Measurements from ENCODE around the gene RESP18.
"Not testable (repeated sequence)": the region's sequence is repeated elsewhere in the genome, so short reads cannot be mapped to it uniquely, and the experiment has no call there.

RESP18 gene

DNA sequence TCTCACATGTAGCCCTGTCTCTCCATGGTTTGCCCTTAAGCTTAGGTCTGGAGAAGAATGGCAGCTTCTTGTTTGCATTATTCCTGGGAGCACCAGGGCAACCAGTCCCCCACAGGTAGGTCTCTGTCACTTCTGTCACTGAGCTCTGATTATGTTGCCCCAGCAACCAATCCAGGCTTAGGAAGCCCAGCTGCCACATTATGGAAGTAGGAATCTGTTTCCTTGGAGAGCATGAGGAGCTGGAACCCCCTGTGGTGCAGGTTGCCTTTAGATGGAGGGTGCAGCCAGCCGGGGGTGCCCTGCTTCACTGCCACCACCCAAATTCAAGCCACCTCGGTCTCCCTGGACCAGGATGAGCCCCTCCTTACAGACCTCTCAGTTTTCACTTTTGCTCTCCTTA lies 4.8 kb downstream of the RESP18 start:
- TF ChIP-seq Cebpa-rat (IDR thresholded peaks at IDR 0.05): no peak
- H3K4me3 ChIP-seq: no peak overlapping the region
- H3K9ac ChIP-seq: no peak overlapping the region
- H3K36me3 ChIP-seq: no peaks in the 10 kb centered on the region
- H3K27me3 ChIP-seq: no peaks in the 10 kb centered on the region
- no peak overlapping the region for H3K27ac ChIP-seq
- no peaks in the 10 kb centered on the region for H3K4me1 ChIP-seq
- no peaks in the 10 kb centered on the region for H4K20me1 ChIP-seq
- H3K4me2 ChIP-seq: no peak overlapping the region
- no peaks in the 10 kb centered on the region for H3K9me3 ChIP-seq

DNA sequence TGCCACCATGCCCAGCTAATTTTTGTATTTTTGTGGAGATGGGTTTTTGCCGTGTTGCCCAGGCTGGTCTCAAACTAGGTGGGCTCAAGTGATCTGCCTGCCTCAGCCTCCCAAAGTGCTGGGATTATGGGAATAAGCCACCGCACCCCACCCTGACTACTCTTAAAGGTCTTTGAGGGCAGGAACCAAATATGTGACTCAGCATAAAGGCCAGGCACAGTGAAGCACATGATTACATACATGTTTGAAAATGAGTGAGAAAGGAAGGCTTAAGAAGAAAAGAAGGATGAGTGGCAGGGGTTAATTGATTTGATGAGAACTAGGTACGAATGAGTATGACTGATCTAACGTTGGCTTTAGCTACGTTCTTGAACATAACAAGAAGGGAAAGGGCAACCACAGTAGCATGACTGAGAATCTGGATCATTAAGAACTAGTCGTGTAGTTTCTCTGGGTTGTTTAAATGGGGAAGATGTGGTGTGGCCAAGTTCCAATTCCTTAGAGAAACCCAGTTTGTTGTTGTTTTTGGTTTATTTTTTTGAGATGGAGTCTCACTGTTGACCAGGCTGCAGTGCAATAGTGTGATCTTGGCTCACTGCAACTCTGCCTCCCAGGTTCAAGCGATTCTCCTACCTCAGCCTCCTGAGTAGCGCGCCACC lies 6.8 kb downstream of the RESP18 start:
- Histone ChIP-seq H3K27me3 (no peaks in the 10 kb centered on the region), H3K9me3 (no peaks in the 10 kb centered on the region), H3K4me2 (no peak overlapping the region), H3K4me1 (peaks cover 12% of the 10 kb centered on the region), H3K27ac (no peak overlapping the region), H3K9ac (no peak overlapping the region), H3K4me3 (no peak overlapping the region), H4K20me1 (no peaks in the 10 kb centered on the region), H3K36me3 (no peaks in the 10 kb centered on the region)
- no peak for TF ChIP-seq Cebpa-rat (IDR thresholded peaks at IDR 0.05)

DNA sequence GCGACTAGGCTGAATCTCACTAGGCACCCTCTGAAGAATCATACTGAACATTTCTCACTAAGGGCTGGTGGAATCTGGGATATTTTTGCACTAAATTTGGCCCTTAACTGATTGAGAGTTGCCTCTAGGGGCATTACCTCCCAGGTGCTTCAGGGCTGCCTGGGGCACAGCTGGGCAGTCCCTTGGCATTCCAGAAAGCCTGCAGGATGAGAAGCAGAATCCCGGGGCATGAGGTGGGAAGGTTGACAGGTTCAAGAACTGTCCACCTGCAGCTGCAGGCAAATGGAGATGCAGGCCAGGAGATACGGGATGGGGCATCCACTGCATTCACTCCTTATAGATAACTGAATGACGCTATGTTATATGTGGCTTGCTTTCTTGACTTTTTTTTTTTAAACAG lies 7.4 kb downstream of the RESP18 start:
- TF ChIP-seq Cebpa-rat (IDR thresholded peaks at IDR 0.05): no peak
- Histone ChIP-seq H3K27me3 (no peaks in the 10 kb centered on the region), H4K20me1 (no peaks in the 10 kb centered on the region), H3K4me1 (peaks cover 19% of the 10 kb centered on the region), H3K36me3 (no peaks in the 10 kb centered on the region), H3K4me3 (no peak overlapping the region), H3K27ac (no peak overlapping the region), H3K9me3 (no peaks in the 10 kb centered on the region), H3K9ac (no peak overlapping the region), H3K4me2 (no peak overlapping the region)

DNA sequence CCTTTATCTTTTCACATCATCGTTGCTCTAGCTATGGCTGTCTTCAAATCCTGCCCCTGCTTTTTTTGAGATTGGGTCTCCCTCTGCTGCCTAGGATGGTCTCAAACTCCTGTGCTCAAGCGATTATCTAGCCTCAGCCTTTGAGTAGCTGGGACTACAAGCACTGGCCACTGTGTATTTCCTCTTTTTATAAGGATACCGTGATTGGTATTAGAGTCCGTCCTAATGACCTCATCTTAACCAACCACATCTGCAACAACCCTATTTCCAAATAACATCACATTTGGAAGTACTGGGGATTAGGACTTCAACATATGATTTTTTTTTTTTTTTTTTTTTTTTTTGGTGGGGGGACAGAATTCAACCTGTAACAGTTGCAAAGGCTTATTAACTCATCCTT lies 9.1 kb downstream of the RESP18 start:
- no peak overlapping the region for H3K9ac ChIP-seq
- H3K27ac ChIP-seq: no peak overlapping the region
- peaks cover 19% of the 10 kb centered on the region for H3K4me1 ChIP-seq
- no peaks in the 10 kb centered on the region for H3K9me3 ChIP-seq
- H3K36me3 ChIP-seq: no peaks in the 10 kb centered on the region
- H4K20me1 ChIP-seq: no peaks in the 10 kb centered on the region
- no peak overlapping the region for H3K4me2 ChIP-seq
- no peaks in the 10 kb centered on the region for H3K27me3 ChIP-seq
- no peak for TF ChIP-seq Cebpa-rat (IDR thresholded peaks at IDR 0.05)
- no peak overlapping the region for H3K4me3 ChIP-seq

DNA sequence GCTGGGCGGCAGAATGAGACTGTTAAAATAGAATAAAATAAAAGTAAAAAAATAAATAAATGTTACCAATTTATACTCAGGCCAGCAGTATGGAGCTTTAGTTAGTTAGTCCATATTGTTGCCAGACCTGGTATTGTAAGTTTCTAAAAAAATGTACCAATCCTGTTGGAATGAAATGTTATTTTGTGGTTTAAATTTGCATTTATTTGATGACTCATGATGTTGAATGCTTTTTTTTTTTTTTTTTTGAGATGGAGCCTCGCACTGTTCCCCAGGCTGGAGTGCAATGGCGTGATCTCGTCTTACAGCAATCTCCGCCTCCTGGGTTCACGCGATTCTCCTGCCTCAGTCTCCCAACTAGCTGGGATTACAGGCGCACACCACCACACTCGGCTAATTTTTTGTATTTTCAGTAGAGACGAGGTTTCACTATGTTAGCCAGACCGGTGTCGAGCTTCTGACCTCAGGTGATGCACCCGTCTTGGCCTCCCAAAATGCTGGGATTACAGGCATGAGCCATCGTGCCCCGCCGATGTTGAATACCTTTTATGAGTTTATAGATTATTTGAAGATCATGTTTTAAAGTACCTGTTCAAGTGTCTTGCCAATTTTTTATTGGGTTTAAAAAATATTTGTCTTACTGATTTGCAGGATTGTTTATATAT lies 17.6 kb downstream of the RESP18 start:
- Histone ChIP-seq H3K27me3 (peaks cover 5% of the 10 kb centered on the region), H3K4me1 (no peaks in the 10 kb centered on the region; the same call in 1 of the 2 replicates), H3K9ac (no peak overlapping the region), H3K27ac (no peak overlapping the region), H3K36me3 (no peaks in the 10 kb centered on the region), H4K20me1 (no peaks in the 10 kb centered on the region), H3K4me3 (no peak overlapping the region), H3K4me2 (no peak overlapping the region), H3K9me3 (no peaks in the 10 kb centered on the region)
- no peak for TF ChIP-seq Cebpa-rat (IDR thresholded peaks at IDR 0.05)

DNA sequence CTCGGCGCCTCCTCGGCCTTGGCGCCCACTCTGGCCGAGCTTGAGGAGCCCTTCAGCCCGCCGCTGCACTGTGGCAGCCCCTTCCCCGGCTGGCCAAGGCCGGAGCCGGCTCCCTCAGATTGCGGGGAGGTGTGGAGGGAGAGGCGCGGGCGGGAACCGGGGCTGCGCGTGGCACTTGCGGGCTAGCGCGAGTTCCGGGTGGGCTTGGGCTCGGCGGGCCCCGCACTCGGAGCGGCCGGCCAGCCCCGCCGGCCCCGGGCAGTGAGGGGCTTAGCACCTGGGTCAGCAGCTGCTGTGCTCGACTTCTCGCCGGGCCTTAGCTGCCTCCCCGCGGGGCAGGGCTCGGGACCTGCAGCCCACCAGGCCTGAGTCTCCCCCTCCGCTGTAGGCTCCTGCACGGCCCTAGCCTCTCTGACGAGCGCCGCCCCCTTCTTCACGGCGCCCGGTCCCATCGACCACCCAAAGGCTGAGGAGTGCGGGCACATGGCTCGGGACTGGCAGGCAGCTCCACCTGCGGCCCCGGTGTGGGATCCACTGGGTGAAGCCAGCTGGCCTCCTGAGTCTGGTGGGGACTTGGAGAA lies 19.8 kb downstream of the RESP18 start:
- H3K27ac ChIP-seq, H3K4me2 ChIP-seq, H3K4me3 ChIP-seq, H3K9ac ChIP-seq, H4K20me1 ChIP-seq, H3K9me3 ChIP-seq, H3K36me3 ChIP-seq, H3K4me1 ChIP-seq: not testable (repeated sequence)
- H3K27me3 ChIP-seq: peaks cover 22% of the 10 kb centered on the region

DNA sequence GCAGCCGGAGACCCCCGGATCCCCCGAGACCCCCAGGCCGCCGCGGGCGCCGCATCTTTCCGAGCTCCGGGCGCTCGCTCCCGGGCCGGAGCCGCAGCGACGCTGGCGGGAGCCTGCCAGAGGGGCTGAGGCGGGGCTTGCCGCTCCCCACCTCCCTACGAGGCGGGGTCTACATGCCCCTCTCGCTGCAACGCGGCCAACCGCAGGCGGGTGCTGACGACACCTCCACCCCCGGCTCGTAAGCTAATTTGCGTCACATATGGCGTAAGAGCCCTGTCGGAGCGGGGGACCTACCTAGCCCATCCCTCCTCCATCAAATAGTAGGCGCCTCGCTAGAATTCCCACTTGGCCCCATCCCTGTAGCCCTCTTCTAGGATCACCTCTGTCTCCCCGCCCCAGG lies 23.3 kb downstream of the RESP18 start, which contains the start of gene PTPRN:
PTPRN (minus strand) TSS at position 124 of the 400 bp plus-strand sequence; CDS start at position 55, 69 bp downstream.
- no peak for TF ChIP-seq Cebpa-rat (IDR thresholded peaks at IDR 0.05)
- Histone ChIP-seq H3K36me3 (no peaks in the 10 kb centered on the region), H3K4me2 (no peak within 1 kb of the TSS), H3K27me3 (peaks cover 35% of the 10 kb centered on the region), H3K4me3 (no peak within 1 kb of the TSS), H3K4me1 (no peaks in the 10 kb centered on the region), H4K20me1 (peaks cover 18% of the 10 kb centered on the region; the same call in 1 of the 2 replicates), H3K27ac (no peak within 1 kb of the TSS), H3K9ac (no peak within 1 kb of the TSS), H3K9me3 (0 out of 2 replicates have a peak, but pooled peaks cover 5% of the 10 kb centered on the region)

DNA sequence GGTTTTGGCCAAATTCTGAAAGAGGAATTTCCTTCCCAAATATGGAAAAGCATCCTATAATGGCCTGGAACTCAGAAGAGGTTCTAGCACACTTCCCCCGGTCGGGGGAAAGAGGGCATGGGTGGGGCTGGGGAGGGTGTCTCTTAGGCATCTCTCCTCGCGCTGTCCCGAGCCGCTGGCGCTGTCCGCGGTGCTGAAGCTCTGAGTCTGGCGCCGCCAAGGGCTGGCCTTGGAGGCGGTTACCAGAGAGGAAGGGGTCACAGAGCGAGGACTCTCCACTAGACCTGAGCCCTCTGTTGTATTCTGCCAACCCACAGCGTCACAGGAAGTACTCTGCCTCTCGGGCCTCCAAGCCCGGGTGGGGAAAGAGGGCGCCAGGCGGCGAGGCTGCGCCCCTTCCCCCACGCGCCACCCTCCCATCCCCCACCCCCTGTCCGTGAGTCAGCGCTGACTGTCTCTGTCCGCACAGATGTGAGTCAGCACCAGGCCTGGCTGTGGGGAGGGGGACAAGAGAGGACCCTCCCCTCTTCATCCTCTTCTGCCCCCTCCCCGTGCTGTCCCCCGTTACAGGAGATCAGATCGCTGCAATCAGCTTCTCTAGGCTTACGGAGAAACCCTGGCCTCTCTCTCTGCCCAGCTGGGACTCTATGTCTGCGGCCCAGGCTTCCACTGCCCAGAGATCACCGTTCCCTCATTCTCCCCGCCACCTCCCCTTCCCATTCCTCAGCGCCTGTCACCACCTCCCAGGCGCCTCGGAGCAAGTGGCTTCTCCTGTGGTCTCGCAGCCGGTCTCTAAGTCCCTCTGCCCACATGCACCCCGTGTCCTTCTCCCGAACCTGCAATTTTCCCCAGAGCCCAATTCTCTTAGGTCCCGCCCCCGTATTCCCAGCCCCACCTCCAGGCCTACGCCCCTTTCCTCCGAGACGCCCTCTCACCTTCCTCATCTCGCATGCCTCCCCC lies 24.1 kb downstream of the RESP18 start:
- Histone ChIP-seq H3K4me2 (no peak overlapping the region), H3K9ac (no peak overlapping the region), H3K27ac (no peak overlapping the region), H3K9me3 (0 out of 2 replicates have a peak, but pooled peaks cover 5% of the 10 kb centered on the region), H3K4me1 (no peaks in the 10 kb centered on the region), H4K20me1 (peaks cover 18% of the 10 kb centered on the region; the same call in 1 of the 2 replicates), H3K4me3 (no peak overlapping the region), H3K36me3 (no peaks in the 10 kb centered on the region), H3K27me3 (peaks cover 44% of the 10 kb centered on the region)
- no peak for TF ChIP-seq Cebpa-rat (IDR thresholded peaks at IDR 0.05)

DNA sequence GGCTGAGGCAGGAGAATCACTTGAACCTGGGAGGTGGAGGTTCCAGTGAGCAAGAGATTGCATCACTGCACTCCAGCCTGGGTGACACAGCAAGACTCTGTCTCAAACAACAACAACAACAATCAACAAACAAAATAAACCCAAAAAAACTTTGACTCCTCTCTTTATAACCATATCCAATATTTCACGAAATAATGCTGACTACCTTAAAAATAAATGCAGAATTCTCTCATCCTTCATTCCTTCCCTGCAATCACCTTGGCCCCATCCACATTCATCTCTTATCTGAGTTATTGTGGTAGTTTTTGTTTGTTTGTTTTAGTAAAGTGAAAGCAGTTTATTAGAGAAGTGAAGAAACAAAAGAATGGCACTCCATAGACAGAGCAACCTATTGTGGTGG lies 26.5 kb downstream of the RESP18 start:
- no peak overlapping the region for H3K4me2 ChIP-seq
- H3K9ac ChIP-seq: no peak overlapping the region
- 0 out of 2 replicates have a peak, but pooled peaks cover 5% of the 10 kb centered on the region for H3K9me3 ChIP-seq
- TF ChIP-seq Cebpa-rat (IDR thresholded peaks at IDR 0.05): no peak
- H3K36me3 ChIP-seq: no peaks in the 10 kb centered on the region
- H3K27ac ChIP-seq: no peak overlapping the region
- no peaks in the 10 kb centered on the region for H3K4me1 ChIP-seq
- H4K20me1 ChIP-seq: peaks cover 18% of the 10 kb centered on the region; the same call in 1 of the 2 replicates
- H3K4me3 ChIP-seq: no peak overlapping the region
- H3K27me3 ChIP-seq: peaks cover 68% of the 10 kb centered on the region
